Nucleus accumbens (tissue), 56 donors: ENCODE measurements around the gene GTF2A1L.

ENCODE experiments used
- DNase-seq, 56 donors: peaks; one replicate each; lab custom pipeline; 2025; lab: John Stamatoyannopoulos, UW

The GTF2A1L gene

DNA sequence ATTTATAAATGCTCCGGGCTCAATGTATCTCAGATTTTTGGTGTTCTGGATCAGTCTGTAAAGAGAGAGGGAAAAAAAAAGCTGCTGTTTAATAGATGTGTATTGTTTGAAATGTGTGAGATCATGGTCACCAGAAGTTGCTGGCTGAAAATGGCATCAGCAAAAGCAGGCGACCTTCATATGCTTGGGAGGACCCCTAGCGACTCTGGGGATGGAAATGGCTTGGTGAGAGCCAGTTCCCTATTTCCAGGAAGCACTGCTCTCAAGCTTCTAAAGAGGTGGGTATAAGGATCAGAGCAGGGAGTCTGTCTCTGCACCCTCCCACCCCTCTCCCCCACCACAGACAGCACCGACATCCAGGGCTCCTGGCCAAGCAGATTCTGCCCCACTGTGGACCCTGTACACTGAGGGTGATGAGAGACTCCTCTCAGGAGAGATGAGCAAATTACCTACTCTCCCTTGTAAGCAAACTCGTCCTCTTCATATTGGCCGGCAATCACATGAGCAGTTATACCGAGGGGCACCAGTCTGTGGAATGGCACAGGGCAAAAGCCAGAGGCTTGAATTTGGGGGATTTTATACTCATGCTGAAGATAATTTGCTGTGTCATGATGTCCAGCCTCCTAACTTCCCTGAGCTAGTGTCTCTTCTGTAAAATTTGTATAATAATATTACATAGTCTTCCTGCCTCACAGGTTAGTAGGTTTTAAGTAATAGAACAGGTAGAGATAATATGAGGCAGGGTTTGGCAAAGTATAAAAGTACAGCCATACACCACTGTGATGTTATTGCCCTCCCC is 108.2 kb downstream of the GTF2A1L start:
- DNase-seq: peak in 41 of 56 donors; percentile 1 to 66 (median 30)

DNA sequence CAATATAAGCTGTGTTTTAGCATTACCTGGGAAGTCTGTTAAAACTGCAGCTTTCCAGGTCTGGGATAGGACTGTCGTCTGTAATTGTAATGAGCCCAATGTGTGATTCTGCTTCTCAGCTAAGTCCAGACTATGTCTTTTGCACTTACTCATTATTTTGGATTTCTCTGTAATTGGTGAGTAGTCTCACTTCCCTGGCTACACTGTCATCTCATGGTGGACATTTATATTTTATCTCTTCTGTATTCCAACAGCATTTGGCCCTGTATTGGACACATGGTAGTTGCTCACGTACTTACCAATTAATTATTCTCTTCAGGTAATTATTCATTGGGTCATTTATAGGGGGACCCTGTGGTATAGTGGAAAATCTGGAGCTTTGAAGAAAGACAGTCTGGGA is 109.9 kb downstream of the GTF2A1L start:
- DNase-seq: no peak

DNA sequence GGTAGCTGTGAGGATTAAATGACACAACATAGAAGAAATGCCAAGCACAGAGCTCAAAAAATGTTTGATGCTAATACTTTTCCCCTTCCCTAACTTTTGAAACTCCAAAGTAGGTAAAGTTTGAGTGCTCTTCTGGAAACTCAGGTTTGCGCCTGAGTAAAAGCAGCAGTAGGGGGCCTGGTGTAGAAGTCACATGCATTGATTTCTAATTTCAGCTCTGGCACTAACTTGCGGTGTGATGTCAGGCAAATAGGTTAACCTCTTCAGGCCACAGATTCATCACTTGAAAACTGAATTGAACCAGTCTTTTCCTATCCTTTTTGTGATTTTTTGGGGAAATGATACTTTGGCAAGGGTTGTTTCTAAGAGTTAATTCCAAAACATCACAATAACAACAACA is 110.6 kb downstream of the GTF2A1L start:
- DNase-seq: no peak

DNA sequence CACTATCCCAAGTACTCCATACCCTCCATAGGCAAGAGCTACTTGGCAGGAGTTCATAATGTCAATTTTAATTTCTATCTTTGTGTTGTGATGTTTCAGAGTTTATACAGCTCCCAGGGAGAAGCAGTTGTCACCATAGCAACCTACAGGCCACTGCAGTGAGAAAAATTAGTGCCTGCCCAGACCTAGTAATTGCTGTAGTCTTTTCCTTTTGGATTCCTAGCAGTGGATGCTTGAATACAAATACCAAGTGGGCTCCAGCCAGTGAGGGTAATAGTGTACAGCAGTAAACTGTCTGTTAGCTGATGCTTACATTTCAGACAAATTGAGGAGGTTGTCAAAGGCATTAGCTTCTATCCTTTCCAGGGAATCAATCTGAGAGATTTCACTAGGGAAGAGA is 111.2 kb downstream of the GTF2A1L start:
- DNase-seq: peak in 1 of 56 donors; percentile 8
